Cardiac septum (tissue), 1 donor: ENCODE results near the gene FOXL2. TPM values are rescaled to one million over a fixed set of nuclear protein-coding genes. Genes with fewer than 3 reads are reported as not detected.

Experiments
- DNase-seq: peaks from one replicate; pipeline ENCODE4 v3.0.0-alpha.2; 2020; ENCODE audit warnings: low spot score
- intact Hi-C: fragments of 100-400 bp; cut with DNase I; formaldehyde crosslinking; loops from one replicate; pipeline ENCODE4 v1.14.0; 2022
- total RNA-seq: library from RNA; stranded (reverse); fragmentation: NEBNext Ultra II Directional; extraction: Animal tissue kit (Norgen Biotek cat#: 25700); gene quantifications from one replicate; pipeline ENCODE4 v1.2.1, GENCODE V29; 2021
- donor health status: DM: no; HTN: no; CAD: no.

Gene FOXL2
- total RNA-seq, 1 donor from 2014 or later, result 0.11 TPM

DNA sequence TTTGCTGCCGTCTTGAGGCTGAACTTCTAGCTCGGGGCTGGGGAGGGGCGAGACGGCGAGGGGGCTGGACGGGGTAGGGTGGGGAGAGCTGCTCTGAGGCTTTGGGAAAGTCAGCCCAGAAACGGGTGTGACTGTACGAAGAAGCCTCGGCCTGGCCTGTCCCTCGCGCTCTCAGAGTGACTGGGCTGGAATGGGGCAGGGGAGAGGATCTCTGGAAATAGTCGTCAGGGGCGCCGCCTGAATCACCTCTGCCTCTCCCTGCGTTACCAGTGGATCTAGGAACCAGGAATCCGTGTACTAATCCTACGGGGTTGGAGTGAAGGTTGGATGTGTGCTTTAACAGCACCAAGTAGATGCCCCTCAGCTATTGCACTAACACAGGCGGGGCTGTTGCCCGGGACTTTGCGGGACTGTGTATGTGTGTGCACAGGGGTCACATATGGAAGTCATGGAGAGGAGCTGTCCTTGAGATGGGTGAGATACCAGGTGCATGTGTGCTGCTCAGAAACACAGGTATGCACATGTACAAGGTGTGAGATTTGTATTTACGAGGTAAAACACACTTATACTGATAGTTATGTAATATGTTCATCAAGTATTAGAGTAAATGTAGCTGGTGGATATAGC, 671 bp upstream of the FOXL2 start:
- DNase-seq, result no peak
- intact Hi-C loops, result no loop called here

DNA sequence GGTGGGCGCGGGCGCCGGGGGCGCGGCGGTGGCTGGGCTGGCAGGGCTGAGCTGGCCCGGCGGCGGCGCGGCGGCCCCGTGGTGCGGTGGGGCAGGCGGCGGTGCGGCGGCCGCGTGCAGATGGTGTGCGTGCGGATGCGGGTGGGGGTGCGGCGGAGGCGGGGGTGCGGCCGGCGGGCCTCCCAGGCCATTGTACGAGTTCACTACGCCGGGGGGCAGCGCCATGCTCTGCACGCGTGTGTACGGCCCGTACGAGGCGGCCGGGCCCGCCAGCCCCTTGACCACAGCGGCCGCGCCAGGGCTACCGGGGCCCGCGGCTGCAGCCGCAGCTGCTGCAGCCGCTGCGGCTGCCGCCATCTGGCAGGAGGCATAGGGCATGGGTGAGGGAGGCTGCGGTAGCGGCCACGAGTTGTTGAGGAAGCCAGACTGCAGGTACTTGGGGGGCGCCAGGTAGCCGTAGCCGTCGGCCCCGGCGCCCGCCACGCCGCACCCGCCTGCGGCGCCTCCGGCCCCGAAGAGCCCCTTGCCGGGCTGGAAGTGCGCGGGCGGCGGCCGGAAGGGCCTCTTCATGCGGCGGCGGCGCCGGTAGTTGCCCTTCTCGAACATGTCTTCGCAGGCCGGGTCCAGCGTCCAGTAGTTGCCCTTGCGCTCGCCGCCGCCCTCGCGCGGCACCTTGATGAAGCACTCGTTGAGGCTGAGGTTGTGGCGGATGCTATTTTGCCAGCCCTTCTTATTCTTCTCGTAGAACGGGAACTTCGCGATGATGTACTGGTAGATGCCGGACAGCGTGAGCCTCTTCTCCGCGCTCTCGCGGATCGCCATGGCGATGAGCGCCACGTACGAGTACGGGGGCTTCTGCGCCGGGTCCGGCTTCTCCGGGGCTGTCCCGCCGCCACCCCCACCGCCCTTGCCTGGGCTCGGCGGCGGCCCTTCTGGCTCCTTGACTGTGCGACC, 951 bp downstream of the FOXL2 start:
- no peak for DNase-seq

DNA sequence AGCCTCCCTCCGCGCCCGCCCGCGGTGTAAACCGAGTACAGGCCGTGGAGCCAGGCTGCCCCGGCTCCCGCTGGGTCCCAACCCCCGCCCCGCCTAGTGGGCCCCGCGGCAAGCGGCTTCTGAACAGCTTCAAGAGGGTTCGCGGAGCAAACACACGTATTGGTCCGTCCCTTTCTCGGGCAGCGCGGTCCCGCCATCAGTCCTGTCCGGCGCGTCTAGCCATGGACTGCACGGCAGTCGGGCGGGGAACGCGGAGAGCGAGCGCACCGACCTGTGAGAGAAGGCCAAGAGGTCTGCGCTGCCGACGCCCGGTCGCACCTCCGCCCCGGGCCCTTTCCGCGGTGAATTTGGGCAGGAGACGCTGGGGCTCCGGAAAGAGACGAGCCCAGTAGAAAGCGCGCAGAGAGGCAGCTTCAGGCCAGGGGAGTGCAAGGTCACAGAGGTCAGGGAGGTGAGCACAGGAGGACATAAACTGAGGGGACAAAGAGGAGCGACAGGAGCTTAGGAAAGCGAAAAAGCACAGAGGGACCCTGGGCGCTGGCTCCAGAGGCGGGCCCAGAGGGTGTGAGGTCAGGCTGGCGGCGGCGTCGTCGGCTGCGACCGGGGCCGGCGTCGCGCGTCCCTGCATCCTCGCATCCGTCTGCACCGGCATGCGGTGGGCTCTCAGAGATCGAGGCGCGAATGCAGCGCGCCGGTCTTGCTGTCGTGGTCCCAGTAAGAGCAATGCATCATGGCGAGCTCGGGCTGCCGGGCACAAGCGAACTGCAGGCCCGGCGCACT, 1.8 kb downstream of the FOXL2 start:
- intact Hi-C loops, result no loop called here
- DNase-seq, result no peak

More for the DNA sequence above, 951 bp downstream of the FOXL2 start:
- intact Hi-C loops, result no loop called here

DNA sequence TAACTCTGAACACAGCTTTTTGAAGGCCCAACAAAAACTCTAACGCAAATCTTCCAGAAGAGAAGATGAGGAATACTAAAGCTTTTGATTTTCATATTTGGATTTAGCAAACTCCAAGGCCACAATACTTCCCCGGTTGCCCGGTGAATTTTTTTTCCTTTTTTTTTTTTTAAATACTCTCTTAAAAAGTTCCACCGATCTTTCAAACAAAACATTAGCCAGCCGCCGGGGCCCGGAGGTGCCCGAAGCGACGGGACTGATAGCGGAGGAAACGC, 2.3 kb downstream of the FOXL2 start:
- no peak for DNase-seq
- intact Hi-C loops, result no loop called here

DNA sequence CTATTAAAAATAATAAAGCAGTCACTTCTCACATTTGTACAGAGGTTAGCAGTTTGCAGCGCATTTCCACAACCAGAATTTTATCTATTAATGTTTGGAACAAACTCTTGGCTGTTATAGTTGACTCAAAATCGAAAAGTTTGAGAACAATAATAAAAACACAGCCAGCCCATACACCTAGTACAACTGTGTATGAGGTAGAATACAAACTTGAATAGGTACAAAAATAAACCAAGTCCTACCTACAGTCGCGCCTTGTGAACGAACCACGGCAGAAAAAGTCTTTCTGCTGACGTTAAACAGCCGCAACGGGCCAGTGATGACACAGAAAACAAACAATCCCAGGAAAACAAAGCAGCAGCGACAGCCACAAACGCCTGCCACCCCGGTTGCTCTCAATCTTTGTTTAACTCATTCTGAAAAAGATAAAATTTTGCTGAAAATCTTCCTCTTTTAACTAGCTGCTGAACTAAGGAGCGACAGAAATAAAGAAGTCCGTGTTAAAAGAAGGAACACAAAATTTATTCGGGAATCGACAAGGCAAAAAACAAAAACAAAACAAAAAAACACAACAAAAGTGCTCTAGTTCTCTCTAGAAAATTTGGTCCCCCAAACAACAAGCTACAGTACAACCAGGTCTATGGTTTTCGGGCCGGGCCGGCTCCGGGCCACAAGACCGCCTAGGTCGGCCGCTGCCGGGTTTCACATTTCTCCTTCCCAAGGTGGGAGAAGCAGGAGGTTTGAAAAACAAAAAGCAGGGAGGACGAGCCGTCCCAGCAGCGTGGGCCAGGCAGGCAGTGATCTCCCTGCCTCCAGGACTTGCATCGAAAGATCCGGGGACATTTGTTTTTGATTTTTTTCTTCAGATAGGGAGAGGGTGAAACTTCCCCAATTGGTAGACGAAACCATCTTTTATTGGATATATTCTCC, 2.9 kb downstream of the FOXL2 start:
- intact Hi-C loops, result no loop called here
- DNase-seq, result peak; percentile 26

DNA sequence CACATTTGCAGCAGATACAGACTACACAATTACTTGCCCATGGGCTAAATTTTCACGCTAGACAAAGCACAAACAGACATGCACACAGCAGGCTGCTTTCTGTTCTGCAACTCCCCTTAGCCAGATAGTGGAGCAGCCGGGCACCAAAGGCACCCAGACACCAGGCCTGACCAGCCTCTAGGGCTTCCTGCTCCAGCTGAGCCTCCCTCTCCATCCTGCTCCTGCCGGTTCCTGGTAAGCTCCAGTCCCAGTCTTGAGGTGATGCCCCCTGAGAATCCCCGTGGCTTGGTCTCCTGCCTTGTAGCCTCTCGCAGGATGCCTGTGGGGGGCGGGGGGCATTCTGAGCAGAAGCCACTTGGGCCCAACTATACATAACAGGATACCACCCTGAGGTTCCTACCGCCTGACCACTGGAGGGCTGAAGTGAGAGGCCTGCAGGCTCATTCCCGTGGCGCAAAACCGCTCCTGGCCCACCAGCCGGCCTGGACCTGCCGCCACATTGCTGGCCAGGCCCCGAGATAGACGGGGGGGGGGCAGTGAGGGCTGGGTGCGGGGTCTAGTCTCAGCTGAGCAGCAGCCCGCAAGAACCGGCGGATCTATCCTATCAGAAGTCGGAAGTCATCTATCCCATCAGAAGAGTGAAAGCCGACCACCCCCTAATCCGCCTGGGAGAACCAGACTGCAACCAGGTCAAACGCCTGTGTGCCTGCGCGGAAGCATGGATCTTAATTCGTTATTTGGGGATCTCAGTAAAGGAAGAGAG, 3.9 kb downstream of the FOXL2 start:
- intact Hi-C loops, result no loop called here
- peak; percentile 61 for DNase-seq

DNA sequence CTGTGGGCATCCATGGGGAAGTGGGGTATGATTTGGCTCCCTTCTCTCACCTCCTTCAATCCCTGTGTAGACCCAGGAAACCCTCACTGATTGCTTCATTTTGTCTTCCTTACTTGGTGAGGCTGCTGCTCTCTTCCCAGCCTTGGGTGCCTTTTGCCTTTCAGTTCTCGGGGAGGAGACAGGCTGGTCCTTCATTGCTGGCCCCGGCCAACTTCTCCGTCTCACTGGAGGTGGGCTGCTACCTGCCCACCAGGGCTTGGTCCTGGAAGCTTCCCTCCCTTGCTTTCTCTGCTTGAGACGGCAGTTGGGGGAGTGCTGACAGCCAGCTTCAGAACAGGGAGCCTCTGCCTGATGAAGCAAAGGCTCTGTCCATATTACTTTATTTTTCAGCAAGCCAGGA, 4.7 kb downstream of the FOXL2 start:
- no peak for DNase-seq
- intact Hi-C loops, result no loop called here

DNA sequence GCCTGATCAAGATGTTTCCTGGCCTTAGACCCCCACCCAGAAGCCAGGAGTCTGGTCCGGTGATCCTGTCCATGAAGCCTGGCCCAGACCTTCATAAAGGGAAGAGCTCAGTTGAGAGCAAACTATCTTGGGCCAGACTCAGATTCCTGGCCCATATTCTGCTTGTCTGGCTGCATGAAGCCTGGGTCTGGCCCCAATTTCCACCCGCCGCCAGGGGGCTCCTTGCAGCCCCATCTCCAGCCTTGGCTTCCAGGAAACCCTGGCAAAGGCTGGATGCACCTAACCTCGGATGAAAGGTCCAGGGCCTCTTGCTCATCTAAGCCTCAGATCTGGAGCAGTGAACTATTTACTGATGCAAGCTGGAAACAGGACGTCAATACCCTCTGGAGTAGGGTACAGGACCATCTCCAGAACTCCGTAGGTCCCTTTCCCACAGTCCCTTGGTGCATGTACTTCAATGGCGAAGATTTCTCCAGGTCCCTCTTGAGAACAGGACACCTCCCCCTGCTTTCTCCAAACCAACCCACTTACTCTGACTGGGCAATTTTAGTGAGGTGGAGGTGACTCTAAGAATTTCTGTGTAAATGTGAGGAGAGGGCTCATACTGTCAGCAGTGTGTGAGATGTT, 5.6 kb downstream of the FOXL2 start:
- intact Hi-C loops, result no loop called here
- peak; percentile 58 for DNase-seq

DNA sequence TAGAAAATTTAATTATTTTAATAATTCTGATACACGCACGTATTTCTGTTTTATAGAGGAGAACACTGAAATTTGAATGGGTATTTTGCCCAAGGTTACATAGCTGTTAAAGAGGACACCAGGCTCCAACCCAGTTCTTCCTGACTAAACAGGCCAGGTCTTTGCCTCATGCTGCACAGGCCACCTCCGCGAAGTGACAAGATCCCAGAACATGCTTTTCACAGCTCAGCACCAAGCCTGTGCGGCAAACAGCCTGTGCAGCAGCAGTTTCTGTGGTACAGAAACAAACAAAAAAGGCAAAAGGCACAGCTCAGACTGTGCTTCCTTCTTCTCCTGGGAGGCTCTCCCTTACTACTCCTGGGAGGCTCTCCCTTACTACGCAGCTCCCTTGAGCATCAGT, 6.5 kb downstream of the FOXL2 start:
- DNase-seq, result peak; percentile 58
- intact Hi-C loops, result no loop called here

DNA sequence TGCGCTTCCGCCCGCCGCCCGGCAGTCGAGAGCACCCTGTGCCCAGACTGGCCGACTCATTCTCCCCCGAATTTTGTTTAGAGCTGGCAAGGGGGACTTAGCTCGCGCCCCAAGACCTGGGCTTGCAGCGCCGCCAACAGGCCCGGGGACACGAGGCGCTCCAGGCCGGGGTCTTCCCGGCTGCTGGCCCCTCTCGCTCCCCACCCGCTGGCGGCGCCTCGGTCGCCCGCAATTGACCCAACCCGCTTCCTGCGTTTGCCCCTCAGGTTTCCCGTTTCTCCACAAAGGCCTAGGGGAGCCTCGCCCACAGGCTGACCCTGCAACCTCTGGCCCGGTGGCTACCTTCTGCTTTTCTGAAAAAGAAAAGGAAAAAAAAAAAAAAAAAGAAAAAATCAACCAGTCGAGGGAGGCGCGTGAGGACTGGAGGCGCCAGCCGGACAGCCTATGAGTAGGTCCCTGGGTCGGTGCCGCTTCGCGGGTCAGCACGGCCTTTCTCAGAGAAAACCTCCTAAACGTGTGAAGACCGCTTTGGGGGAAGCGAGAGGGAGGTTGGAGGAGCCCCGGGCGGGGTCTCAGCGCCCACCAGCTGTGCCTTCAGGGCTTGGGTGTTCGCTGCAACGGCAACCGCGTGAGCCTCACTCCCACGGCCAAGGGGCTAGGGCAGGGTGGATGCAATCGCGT, 7.2 kb downstream of the FOXL2 start:
- peak; percentile 54 for DNase-seq
- intact Hi-C loops, result loop anchor here (5.0 kb wide), 1 partner anchor 38 kb away; no protein-coding TSS in a partner anchor

DNA sequence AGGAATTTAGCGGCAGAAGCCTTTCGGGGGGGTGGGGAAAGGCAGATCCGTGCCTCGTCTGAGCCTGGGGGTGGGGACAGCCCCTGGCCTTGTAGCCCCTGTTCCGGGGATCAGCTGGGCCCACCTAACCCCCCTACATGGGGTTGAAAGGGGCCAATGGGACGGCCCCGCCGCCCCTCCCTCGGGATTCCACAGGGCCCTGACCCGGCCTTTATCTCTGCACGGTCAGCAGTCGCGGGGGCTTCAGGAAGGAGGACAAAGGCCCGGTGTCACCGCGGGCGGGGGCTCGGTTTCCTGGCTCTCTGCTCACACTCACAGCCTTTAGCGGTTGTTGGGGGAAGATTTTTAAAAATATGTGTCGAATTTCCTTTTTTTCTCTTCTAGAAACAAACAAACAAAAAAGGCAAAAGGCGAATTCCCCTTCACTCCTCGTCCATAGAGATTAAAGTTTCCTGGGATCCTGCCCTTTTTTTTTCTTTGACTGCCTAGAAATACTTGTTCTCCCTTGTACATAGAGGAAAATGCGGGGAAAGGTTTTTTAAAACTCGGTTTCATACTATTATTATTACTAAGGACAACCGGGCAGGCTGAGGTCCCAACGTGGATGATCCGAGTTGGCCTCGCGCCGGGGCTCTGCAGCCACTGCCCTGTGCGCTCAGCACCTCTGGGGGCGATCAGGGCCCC, 7.9 kb downstream of the FOXL2 start:
- DNase-seq, result no peak
- intact Hi-C loops, result loop anchor here (5.0 kb wide), 1 partner anchor 38 kb away; no protein-coding TSS in a partner anchor

DNA sequence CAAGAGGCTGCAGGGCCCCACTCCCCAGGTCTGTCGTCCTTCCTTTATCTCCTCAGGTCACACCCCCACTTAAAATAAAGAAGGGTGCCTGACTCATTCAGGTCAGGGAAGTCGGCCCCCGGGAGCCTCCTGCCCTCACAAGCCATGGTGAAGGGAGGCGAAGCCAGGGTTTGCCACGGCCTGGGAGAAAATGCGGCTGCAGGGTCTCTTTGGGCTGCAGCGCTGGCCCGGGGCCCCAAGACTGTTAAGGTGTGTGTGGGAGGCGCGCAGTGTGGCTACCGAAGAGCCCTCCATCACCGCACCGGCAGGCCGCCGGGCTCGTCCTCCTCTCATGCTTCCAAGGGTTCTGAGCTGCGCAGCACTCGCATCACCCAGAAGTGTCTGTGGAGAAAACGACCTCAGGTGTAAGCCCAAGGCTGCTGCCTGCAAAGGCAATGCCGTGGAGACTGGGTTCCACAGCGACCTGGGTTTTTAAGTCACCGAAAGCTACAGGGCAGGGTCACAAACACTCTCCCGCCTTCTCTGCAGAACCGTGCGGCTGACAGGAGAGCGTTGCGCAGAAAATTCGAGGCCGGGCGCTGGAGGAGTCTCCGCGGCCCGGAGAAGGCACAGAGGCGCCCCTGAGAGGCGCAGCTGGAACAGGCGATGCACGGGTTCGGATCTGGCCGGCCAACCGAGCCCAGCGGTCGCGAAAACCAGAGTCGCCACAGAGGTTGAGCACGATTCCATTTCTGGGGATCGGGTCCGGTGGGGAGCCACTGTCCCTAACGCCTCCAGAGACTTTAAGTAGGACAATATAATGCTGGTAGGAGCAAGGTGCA, 8.7 kb downstream of the FOXL2 start:
- intact Hi-C loops, result loop anchor here (5.0 kb wide), 1 partner anchor 39 kb away; no protein-coding TSS in a partner anchor
- DNase-seq, result no peak

DNA sequence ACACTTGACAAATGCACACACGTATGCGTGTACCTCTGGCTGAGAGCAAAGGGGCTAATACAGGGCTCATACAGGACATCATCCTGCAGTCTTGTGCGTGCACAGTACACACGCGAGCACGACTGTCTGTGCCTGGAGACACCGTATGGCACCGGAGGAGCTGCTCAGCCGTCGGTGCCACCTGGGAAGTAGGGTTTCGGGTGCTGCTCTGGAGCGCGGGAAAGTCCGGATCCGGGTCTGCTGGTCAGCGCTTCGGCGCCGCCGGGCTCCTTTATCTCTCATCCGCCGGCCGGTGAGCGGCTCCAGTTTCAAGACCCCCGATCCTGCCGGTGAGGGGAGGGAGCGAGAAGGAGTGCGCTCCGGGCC, 9.3 kb downstream of the FOXL2 start:
- intact Hi-C loops, result loop anchor here (5.0 kb wide), 1 partner anchor 40 kb away; no protein-coding TSS in a partner anchor
- no peak for DNase-seq

DNA sequence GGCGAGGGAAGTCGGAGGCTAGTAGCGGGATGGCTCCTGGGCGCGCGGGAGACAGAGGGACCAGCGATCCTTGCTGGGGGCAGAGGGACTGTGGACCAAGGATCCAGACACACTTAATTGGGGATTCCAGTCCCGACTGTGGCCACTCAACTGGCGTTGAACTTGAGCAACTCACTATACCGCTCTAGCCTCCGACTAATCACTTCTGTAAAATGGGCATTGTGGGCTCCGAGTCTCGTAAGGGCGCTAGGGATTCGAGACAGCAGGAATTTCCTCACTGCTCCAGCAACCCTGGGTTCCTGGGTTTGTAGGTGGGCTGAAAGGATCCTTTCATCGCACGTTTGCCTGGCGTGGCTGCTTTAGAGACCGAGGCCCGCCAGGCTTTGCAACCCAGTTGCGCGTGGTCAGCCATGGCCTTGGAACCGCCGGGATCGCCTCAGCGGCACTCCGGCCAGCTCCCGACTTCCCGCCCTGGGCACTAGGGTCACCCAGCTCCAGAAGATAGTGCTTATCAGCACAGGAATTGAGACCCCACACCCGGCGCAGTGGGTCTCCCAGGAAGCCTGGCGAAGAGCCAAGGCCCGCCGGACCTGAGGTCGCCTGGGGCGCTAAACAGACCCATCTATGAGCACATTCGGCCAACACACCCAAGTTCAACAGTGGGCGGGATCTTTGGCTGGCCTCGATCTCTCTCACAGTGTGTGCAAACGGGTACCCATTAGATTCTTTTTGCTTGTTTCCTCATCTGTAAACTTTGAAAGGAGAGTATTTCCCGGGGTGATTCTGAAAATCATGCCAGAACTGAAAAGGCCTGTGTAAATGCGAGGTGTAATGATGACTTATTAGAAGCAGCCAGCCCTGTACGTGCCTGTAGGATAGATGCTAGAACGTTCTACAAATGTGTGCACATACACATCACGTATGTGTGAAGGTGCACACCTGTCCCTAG, 9.9 kb downstream of the FOXL2 start:
- DNase-seq, result no peak
- intact Hi-C loops, result loop anchor here (1.0 to 5.0 kb wide), 2 partner anchors 40 to 392 kb away; no protein-coding TSS in a partner anchor
